ENCODE measurements around the gene KLHL11.

Gene KLHL11

DNA sequence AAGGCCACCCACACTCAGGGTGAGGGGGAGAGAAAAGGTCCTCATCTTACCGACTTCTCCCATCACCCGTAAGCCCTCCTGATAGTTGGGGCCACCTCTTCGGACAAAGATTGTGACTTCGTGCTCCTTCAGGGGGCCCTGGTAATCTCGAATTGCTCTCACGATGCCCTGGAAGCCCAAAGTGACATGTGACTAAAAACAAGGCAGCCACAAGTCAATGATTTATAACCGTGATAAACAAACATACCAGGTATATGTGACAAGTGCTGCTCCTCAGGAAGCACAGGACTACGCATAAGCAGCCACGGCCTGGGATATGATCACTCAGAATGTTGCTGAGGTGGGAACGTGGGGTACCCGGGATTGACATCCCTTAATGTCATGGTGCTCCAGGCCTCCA lies 36.4 kb upstream of the KLHL11 start:
- no peak overlapping the region for H3K4me3 ChIP-seq (replicated peaks; ENCODE audit: low read depth, low read length)
- no peak for DNase-seq (ENCODE audit: low read depth)
- TF ChIP-seq, protein P1, sequence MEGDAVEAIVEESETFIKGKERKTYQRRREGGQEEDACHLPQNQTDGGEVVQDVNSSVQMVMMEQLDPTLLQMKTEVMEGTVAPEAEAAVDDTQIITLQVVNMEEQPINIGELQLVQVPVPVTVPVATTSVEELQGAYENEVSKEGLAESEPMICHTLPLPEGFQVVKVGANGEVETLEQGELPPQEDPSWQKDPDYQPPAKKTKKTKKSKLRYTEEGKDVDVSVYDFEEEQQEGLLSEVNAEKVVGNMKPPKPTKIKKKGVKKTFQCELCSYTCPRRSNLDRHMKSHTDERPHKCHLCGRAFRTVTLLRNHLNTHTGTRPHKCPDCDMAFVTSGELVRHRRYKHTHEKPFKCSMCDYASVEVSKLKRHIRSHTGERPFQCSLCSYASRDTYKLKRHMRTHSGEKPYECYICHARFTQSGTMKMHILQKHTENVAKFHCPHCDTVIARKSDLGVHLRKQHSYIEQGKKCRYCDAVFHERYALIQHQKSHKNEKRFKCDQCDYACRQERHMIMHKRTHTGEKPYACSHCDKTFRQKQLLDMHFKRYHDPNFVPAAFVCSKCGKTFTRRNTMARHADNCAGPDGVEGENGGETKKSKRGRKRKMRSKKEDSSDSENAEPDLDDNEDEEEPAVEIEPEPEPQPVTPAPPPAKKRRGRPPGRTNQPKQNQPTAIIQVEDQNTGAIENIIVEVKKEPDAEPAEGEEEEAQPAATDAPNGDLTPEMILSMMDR (IDR thresholded peaks at IDR 0.05; ENCODE audit: low read length, missing control alignments): no peak

DNA sequence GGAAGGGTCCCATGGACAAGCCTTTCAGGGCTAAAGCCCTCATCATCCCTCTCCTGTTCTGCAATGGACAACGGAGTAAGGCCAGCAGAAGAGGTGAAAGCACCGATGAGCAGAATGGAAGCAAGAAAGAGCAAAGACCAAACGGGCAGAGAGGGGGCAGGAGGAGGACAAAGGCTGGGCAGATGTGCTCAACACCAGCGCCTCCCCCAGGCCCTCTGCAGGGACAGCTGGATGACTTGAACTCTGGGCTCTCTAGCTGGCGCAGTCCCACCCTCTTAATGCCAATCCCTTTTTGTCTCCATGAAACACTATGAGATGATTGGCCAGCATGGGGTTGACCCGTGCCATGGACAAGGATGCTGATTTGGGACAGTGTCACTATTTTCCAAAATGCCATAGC lies 31.5 kb upstream of the KLHL11 start:
- DNase-seq (ENCODE audit: low read depth): no peak
- no peak overlapping the region for H3K4me3 ChIP-seq (replicated peaks; ENCODE audit: low read depth, low read length)
- TF ChIP-seq, protein P1 (IDR thresholded peaks at IDR 0.05; ENCODE audit: low read length, missing control alignments): no peak

DNA sequence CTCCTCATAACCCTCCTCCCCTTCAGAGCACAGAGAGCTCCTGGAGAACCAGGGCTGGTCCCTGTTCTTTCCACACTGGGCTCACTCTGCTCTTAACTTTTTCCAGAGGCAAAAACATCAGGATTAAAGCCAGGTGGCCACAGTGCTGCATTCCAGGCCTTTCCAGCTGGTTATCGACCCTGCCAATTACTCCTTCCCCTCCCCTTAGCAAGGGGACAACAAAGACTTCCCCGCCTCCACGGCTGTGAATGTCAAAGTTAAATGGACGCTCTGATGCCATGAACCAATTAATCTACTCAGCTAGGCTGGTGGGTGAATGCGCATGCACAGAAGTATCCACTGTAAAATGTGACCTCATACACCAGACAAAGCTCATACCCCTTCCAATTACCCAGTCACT lies 30.4 kb upstream of the KLHL11 start:
- TF ChIP-seq, protein P1 (IDR thresholded peaks at IDR 0.05; ENCODE audit: low read length, missing control alignments): no peak

DNA sequence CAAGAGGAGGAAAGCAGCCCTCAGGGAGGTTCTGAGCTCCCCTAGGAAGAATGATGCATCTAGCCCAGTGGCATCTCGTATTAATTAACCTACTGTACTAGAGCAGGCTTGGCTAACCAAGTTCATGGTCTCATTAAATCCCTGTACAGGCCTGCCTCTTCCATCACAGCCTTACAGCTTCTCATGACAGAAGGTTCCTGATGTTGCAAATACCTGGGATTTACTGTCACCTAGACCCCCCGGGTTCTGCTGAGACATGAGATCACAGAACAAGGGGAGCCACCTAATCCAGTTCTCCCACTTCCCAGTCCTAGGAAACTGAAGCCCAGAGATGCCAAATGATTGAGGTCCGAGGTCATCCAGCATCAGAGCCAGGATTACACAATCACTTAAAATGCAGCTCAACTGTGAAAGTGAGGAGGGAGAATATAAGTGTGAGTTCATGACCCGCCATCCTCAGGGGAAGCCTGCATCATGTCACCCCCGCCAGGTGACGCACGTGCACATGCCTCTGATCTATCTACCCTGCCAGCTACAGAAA lies 29.6 kb upstream of the KLHL11 start:
- no peak overlapping the region for H3K4me3 ChIP-seq (replicated peaks; ENCODE audit: low read depth, low read length)
- peak; percentile 66 for DNase-seq (ENCODE audit: low read depth)
- TF ChIP-seq, protein P1 (IDR thresholded peaks at IDR 0.05; ENCODE audit: low read length, missing control alignments): no peak

More for the DNA sequence above, 30.4 kb upstream of the KLHL11 start:
- H3K4me3 ChIP-seq (replicated peaks; ENCODE audit: low read depth, low read length): no peak overlapping the region
- DNase-seq (ENCODE audit: low read depth): no peak

DNA sequence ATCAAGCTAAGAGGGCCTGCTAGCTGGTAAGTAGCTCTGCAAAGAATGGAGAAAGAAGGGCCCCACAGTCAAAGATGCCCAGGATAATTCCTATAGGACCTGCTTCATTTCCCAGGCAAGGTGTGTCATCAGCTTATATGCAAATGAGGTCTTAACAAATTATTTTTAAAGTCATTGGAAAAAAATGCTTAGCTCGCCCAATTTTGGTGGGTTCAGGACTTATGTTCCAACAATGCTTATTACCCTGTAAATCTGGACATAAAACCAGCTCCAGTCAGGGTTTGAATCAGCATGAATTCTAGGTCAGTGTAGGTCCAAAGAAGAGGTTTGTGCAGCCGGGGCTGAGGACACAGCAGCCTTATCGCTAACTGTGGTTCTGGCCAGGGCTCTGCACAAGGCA lies 28.2 kb upstream of the KLHL11 start:
- TF ChIP-seq, protein P1 (IDR thresholded peaks at IDR 0.05; ENCODE audit: low read length, missing control alignments): no peak
- H3K4me3 ChIP-seq (replicated peaks; ENCODE audit: low read depth, low read length): no peak overlapping the region
- no peak for DNase-seq (ENCODE audit: low read depth)

DNA sequence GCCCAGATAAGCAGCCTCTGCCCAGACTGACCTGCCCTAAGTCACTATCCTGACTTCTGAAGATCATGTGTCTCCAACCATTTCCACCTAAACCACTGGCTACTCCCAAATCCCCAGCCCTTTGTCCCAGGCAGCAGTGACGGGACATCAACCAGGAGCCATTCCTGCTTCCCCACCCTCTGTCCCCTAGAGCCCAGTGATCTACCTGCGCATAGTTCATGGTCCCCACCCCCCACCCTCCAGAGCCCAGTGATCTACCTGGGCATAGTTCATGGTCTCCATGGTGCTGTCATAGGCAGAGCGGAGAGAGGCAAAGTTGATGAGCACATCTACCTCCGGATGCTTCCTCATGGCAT lies 26.8 kb upstream of the KLHL11 start:
- TF ChIP-seq, protein P1 (IDR thresholded peaks at IDR 0.05; ENCODE audit: low read length, missing control alignments): no peak
- no peak overlapping the region for H3K4me3 ChIP-seq (replicated peaks; ENCODE audit: low read depth, low read length)
- DNase-seq (ENCODE audit: low read depth): no peak

Data from fibroblast of pulmonary artery (primary cell).